Activated CD4-positive, CD25-positive, alpha-beta regulatory T cell treated with anti-CD3 and anti-CD28 coated beads, Interleukin-2, amount 50 U/mL, for 16 hours (primary cell): ENCODE results near the gene DCP1A.
"Not testable (repeated sequence)": the region's sequence is repeated elsewhere in the genome, so short reads cannot be mapped to it uniquely, and the experiment has no call there.

Experiments
- DNase-seq: peaks from one replicate; pipeline ENCODE4 v3.0.0-alpha.2; 2020; ENCODE audit warnings: low read depth, low spot score

DCP1A gene

DNA sequence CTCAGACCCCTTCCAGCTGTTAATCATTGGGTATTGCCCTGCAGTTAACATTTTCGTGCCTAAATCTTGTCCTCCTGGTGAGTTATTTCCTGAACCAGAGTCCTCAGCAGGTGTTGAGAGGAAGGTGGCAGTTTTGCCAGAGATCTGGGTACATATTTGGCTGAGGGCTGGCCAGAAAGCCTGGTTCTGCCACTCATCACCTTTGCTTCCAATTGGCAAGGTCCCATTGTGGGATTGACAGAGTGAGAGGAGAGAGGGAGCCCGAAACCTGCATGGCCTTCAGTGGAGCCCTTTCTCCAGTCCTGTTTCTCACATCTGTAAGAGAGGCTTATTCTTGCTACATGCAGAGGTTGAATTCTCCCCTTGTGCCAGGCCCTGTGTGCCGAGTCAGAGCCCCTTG is 82.6 kb downstream of the DCP1A start:
- no peak for DNase-seq

DNA sequence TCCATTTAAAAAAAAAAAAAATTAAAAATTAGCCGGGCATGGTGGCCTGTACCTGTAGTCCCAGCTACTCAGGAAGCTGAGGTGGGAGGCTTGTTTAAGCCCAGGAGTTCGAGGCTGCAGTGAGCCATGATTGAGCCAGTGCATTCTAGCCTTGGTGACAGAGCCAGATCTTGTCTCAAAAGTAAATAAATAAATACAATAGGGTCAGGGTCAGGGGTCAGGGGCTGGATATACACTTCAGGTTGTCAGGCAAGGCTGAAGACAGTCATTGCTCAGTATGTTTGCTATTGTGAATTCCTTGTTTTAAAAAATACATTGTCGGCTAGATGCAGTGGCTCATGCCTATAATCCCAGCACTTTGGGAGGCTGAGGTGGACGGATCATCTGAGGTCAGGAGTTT is 83.4 kb downstream of the DCP1A start:
- no peak for DNase-seq

- DNase-seq, result no peak
Observed at GRCh38 chr3:53261712-53262111, 85.6 kb downstream of the DCP1A start.

GRCh38 chr3:53260286-53260785 is 87.0 kb downstream of the DCP1A start:
- DNase-seq, result no peak

GRCh38 chr3:53259427-53260259 is 87.7 kb downstream of the DCP1A start:
- no peak for DNase-seq

GRCh38 chr3:53258600-53259426 is 88.5 kb downstream of the DCP1A start:
- no peak for DNase-seq

DNA sequence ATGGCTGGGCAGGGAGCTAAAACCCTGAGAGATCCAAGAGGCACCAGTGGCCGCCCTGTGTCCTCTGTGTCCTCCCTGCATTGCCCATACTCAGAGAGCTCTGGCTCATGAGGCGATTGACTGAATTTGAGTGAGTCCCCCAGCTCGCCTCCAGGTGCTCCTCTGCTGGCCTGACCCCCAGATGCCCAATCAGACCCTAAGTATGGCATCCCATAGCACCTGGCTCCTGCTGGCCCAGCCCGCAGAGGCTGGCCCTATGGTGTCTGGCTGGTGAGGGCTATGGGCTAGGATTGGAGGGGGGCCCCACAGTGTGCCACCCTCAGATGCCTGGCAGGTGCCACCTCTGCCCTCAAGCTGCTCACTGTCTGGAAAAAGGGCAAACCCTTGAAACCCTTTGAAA is 89.9 kb downstream of the DCP1A start:
- DNase-seq, result no peak

GRCh38 chr3:53256704-53257055 is 90.7 kb downstream of the DCP1A start:
- no peak for DNase-seq

- peak; percentile 60 for DNase-seq
Observed at GRCh38 chr3:53255775-53256703, 91.3 kb downstream of the DCP1A start, which contains the start of gene TKT. Gene TKT, minus strand, starts transcription at chr3:53256022. Its CDS starts 80 bp downstream, at chr3:53255942.

DNA sequence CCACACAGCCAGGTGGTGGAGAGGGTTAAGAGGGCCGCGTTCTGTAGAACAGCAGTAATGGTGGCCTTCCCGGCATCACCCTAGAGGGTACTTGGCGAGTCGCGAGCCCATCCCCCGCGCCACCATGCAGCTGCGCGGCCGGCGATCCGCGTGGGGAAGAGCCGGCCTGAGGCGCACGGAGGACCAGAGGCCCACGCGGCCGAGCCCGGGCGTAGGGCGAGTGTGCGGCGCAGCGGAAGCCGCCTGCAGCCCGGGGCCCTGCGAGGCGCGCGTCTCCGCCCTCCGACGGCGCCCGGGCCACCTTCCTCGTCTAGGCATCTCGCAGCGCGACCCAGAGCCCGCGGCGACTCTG is 91.9 kb downstream of the DCP1A start:
- DNase-seq, result no peak

DNA sequence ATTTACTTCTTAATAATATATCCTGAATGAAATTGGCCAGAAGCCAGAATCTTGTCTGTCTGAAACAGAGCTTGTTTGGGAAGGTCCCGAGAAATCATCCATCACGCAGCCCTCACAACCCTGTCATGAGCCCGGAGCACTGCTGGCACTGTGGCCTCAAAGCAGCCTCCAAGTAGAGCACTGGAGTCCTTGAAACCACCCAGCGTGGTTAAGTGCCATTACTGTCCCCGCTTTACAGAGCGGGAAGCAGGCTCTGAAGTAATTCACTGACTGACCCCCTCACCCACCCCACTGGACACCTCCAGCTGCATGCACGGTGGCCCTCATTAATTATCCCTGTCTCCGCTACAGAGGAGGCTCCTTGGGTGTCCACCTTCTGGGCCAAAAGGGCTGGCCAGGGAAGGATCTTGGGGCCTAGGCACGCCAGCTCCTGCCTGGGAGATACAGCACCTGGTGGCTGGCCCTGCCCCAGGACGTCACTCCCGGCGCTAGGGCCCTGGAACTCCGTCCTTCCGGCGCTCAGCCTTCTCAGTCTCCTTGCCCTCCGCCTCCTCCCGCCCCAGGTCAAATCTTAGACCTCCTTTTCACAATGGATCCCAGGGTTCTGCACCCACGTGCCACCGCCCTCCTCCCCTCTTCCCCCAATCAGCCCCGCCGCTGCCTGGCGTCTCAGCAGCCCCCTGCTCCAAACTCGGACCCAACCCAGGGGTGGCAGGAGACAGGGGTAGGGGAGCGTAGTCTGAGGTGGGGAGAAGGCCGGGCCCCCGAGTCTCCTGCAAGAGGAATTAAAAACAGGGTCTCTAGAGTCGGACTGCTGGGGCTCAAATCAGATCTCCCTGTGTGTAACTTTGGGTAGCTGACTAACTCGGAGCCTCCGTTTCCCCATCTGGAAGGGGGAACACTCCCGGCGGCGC is 92.6 kb downstream of the DCP1A start:
- no peak for DNase-seq

- no peak for DNase-seq
Observed at GRCh38 chr3:53253707-53254508, 93.4 kb downstream of the DCP1A start.

- DNase-seq, result not testable (repeated sequence)
Observed at GRCh38 chr3:53252947-53253322, 94.4 kb downstream of the DCP1A start.

DNA sequence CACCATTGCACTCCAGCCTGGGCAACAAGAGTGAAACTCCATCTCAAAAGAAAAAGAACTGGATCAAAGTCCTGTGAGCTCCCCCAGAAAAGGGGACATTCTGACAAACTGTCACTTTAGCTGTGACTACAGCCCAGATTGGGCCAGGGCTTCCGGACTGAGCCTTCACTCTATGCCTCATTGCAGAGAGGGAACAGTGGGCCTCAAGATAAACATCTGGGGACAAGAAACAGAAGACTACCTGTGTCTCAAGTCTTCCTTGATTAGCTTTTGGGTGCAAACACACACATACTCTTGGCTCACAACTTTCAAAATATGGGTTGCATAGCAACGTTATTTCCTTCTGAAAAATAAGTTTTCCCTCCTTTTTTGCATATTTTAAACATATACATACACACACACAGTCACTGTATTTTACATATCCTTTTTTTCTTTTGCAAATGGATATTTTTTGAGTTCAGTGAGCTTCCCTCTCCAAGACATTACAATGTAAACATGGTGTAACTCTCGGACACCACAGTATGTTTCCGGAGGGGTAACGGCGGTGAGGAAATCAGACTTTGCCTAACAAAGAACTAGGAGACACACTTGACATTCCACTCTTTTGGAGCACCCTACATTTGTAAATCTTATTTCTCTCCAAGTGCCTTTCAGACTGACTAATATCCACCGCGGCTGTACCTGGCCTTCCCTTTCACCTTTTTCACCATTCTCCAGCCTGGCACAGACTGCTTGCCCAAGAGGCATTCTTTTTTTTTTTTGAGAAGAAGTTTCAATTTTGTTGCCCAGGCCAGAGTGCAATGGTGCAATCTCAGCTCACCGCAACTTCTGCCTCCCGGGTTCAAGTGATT is 95.0 kb downstream of the DCP1A start:
- no peak for DNase-seq

GRCh38 chr3:53250881-53251605 is 96.3 kb downstream of the DCP1A start:
- no peak for DNase-seq

DNA sequence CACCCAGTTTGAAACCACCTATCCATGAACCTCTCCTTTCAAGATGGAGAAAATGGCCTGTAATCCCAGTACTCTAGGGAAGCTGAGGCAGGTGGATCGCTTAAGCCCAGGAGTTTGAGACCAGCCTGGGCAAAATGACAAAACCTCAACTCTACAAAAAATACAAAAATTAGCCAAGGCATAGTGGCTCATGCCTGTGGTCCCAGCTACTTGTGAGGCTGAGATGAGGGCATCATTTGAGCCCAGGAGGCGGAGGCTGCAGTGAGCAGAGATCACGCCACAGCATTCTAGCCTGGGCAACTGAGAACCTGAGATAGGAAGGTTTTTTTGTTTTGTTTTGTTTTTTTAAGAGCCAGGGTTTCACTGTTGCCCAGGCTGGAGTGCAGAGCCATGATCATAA is 96.9 kb downstream of the DCP1A start:
- DNase-seq, result no peak

DNA sequence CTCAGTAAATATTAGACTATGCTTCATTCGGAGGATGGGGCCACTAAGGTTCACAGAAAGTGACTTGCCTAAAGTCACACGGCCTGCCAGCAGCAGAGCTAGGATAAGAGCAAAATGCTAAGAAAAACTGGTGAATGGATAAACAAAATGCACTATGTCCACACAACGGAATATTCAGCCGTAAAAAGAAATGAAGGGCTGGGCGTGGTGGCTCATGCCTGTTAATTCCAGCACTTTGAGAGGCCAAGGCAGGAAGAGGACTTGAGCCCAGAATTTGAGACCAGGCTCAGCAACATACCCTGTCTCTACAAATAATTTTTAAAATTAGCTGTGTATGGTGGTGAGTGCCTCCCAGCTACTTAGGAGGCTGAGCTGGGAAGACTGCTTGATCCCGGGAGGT is 99.2 kb downstream of the DCP1A start:
- DNase-seq, result no peak

GRCh38 chr3:53247619-53248018 is 99.7 kb downstream of the DCP1A start:
- no peak for DNase-seq
